ENCODE results near the gene CLDN20. TPM values are rescaled to one million over a fixed set of nuclear protein-coding genes. Genes with fewer than 3 reads are reported as not detected.

The CLDN20 gene
- total RNA-seq, 2 donors from 2014 or later = not detected

DNA sequence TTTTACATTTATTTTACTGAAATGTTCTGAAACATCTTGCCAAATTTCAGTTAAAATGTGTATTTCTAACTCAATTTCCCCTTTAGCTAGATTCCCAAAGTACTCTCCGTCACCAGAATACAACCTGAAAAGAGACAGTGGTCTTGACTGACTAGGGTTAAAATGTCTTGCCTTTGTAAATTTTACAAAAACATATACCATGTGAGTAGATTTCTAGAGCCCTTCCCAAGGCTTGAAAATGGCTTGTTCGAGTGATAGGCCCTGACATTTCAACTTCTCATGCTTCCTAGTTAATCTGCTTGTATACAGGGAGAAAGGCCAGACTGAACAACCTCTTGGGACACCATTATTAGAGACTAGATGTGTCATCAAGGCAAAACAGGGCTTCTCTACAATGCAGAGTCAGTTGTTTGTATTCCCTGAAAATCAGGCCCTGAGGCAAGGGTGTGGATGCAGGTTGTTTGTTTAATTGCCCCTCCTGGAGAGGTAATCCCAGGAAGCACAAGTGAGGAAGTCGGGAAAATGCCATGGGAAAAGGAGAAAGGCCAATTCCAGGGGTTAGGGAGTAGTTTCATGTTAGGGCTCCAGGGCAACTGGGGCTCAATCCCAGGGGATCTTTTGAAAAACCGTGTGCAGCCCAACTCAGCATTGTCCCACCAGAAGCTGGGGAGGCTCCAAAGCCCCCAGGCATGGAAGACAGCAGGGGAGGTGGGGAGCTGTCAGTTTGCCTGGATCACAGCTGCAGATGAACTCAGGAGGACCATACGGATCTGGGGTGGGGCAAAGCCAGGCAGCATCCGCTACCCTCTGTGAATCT is 62.1 kb downstream of the CLDN20 start:
- intact Hi-C loops (cut with DNase I) = loop anchor here (5.0 to 10.0 kb wide), 2 partner anchors 209 to 1226 kb away; no protein-coding TSS in a partner anchor
- no peak for DNase-seq (ENCODE audit: low spot score)

Other genes starting within 250 kb of the CLDN20 start
- gene TFB1M, start 50.5 kb downstream of the CLDN20 start, total RNA-seq = 10 to 100 TPM; 18.6 to 19.2 TPM
- not detected for gene NOX3, start 191.8 kb downstream of the CLDN20 start, total RNA-seq